Muscle layer of duodenum (tissue), 2 donors: ENCODE data around the gene AP1S3.

ENCODE experiments used
- H3K27ac ChIP-seq: one replicate; pipeline ENCODE4 v1.7.0; 2013; ENCODE audit warnings: mild to moderate bottlenecking, low read length
- H3K27me3 ChIP-seq: one replicate; pipeline ENCODE4 v1.7.0; 2013; ENCODE audit warnings: low read depth, mild to moderate bottlenecking, control low read depth, low read length
- H3K36me3 ChIP-seq, 2 donors: one replicate each; pipeline ENCODE4 v1.7.0; 2013; ENCODE audit warnings: low read length in 2 of 2, control low read depth in 1 of 2, mild to moderate bottlenecking in 1 of 2; ENCODE audit not compliant: insufficient read depth in 2 of 2, control insufficient read depth in 1 of 2
- H3K4me1 ChIP-seq, 2 donors: one replicate each; pipeline ENCODE4 v1.7.0; 2013; ENCODE audit warnings: low read length in 2 of 2, mild to moderate bottlenecking in 2 of 2, control low read depth in 1 of 2, moderate library complexity in 1 of 2; ENCODE audit not compliant: insufficient read depth in 2 of 2, control insufficient read depth in 1 of 2
- H3K4me3 ChIP-seq, 2 donors: one replicate each; pipeline ENCODE4 v1.7.0; 2013; ENCODE audit warnings: low read length in 2 of 2, low read depth in 1 of 2, mild to moderate bottlenecking in 1 of 2
- H3K9me3 ChIP-seq, 2 donors: one replicate each; pipeline ENCODE4 v1.7.0; 2013; ENCODE audit warnings: low read length in 2 of 2, control low read depth in 1 of 2, mild to moderate bottlenecking in 1 of 2; ENCODE audit not compliant: control insufficient read depth in 1 of 2
- donor health status: healthy.

Gene AP1S3

GRCh38 chr2:223758131-223758840 lies 79.1 kb downstream of the AP1S3 start:
- Histone ChIP-seq H3K36me3 (no peaks in the 10 kb centered on the region), H3K4me1 (peaks cover 0 to 8% of the 10 kb centered on the region in 2 donors), H3K27ac (no peak overlapping the region), H3K27me3 (no peaks in the 10 kb centered on the region), H3K9me3 (no peaks in the 10 kb centered on the region), H3K4me3 (no peak overlapping the region)

- no peak overlapping the region for H3K4me3 ChIP-seq
- H3K27ac ChIP-seq: no peak overlapping the region
- no peaks in the 10 kb centered on the region for H3K4me1 ChIP-seq
- H3K36me3 ChIP-seq: no peaks in the 10 kb centered on the region
- H3K27me3 ChIP-seq: no peaks in the 10 kb centered on the region
- H3K9me3 ChIP-seq: no peaks in the 10 kb centered on the region
Measured at GRCh38 chr2:223753940-223754339, 83.4 kb downstream of the AP1S3 start.

- H3K27me3 ChIP-seq: no peaks in the 10 kb centered on the region
Measured at GRCh38 chr2:223751012-223751411, 86.4 kb downstream of the AP1S3 start.

GRCh38 chr2:223747392-223748042 lies 89.9 kb downstream of the AP1S3 start:
- Histone ChIP-seq H3K36me3 (no peaks in the 10 kb centered on the region), H3K9me3 (no peaks in the 10 kb centered on the region), H3K27ac (no peak overlapping the region), H3K4me3 (no peak overlapping the region), H3K27me3 (no peaks in the 10 kb centered on the region), H3K4me1 (no peaks in the 10 kb centered on the region)

More at GRCh38 chr2:223751012-223751411, 86.4 kb downstream of the AP1S3 start:
- Histone ChIP-seq H3K27ac (no peak overlapping the region), H3K4me1 (no peaks in the 10 kb centered on the region), H3K9me3 (no peaks in the 10 kb centered on the region), H3K4me3 (no peak overlapping the region), H3K36me3 (no peaks in the 10 kb centered on the region)

GRCh38 chr2:223746611-223747010 lies 90.8 kb downstream of the AP1S3 start:
- Histone ChIP-seq H3K36me3 (no peaks in the 10 kb centered on the region), H3K27ac (no peak overlapping the region), H3K9me3 (no peaks in the 10 kb centered on the region), H3K4me3 (no peak overlapping the region), H3K27me3 (no peaks in the 10 kb centered on the region), H3K4me1 (no peaks in the 10 kb centered on the region)

- Histone ChIP-seq H3K27ac (no peak overlapping the region), H3K36me3 (no peaks in the 10 kb centered on the region), H3K4me1 (no peaks in the 10 kb centered on the region), H3K27me3 (no peaks in the 10 kb centered on the region), H3K4me3 (no peak overlapping the region), H3K9me3 (peaks cover 0 to 6% of the 10 kb centered on the region in 2 donors)
Measured at GRCh38 chr2:223744580-223744979, 92.8 kb downstream of the AP1S3 start.

- Histone ChIP-seq H3K27me3 (no peaks in the 10 kb centered on the region), H3K9me3 (peaks cover 0 to 6% of the 10 kb centered on the region in 2 donors), H3K4me1 (no peaks in the 10 kb centered on the region), H3K36me3 (no peaks in the 10 kb centered on the region), H3K27ac (no peak overlapping the region), H3K4me3 (no peak overlapping the region)
Measured at GRCh38 chr2:223740679-223741078, 96.7 kb downstream of the AP1S3 start.

GRCh38 chr2:223737207-223737606 lies 100.2 kb downstream of the AP1S3 start:
- Histone ChIP-seq H3K27me3 (no peaks in the 10 kb centered on the region), H3K4me3 (no peak overlapping the region), H3K4me1 (no peaks in the 10 kb centered on the region), H3K27ac (no peak overlapping the region), H3K9me3 (peaks cover 0 to 6% of the 10 kb centered on the region in 2 donors), H3K36me3 (no peaks in the 10 kb centered on the region)

- Histone ChIP-seq H3K9me3 (peaks cover 0 to 6% of the 10 kb centered on the region in 2 donors), H3K27me3 (no peaks in the 10 kb centered on the region), H3K36me3 (no peaks in the 10 kb centered on the region), H3K4me1 (no peaks in the 10 kb centered on the region), H3K27ac (no peak overlapping the region), H3K4me3 (no peak overlapping the region)
Measured at GRCh38 chr2:223736488-223736887, 100.9 kb downstream of the AP1S3 start.

- H3K4me1 ChIP-seq: no peaks in the 10 kb centered on the region
- H3K27ac ChIP-seq: no peak overlapping the region
- H3K27me3 ChIP-seq: no peaks in the 10 kb centered on the region
- no peak overlapping the region for H3K4me3 ChIP-seq
- H3K9me3 ChIP-seq: no peaks in the 10 kb centered on the region
- no peaks in the 10 kb centered on the region for H3K36me3 ChIP-seq
Measured at GRCh38 chr2:223735659-223736244, 101.6 kb downstream of the AP1S3 start.

GRCh38 chr2:223735035-223735640 lies 102.2 kb downstream of the AP1S3 start:
- Histone ChIP-seq H3K9me3 (no peaks in the 10 kb centered on the region), H3K4me1 (no peaks in the 10 kb centered on the region), H3K27ac (no peak overlapping the region), H3K4me3 (no peak overlapping the region), H3K27me3 (no peaks in the 10 kb centered on the region), H3K36me3 (no peaks in the 10 kb centered on the region)
